HG03159 (cell line): ENCODE measurements around the gene ZNF821.
"Not testable (repeated sequence)": the region's sequence is repeated elsewhere in the genome, so short reads cannot be mapped to it uniquely, and the experiment has no call there.

Experiments
- ATAC-seq: cut with Tn5 transposase; IDR thresholded peaks from one replicate; pipeline ENCODE4 v1.9.1; 2021; ENCODE audit warnings: mild to moderate bottlenecking, moderate library complexity; ENCODE audit not compliant: unreplicated experiment

ZNF821 gene

GRCh38 chr16:71811261-71811803 is 72.7 kb downstream of the ZNF821 start:
- no peak for ATAC-seq

GRCh38 chr16:71810155-71810530 is 73.8 kb downstream of the ZNF821 start:
- ATAC-seq = not testable (repeated sequence)
